ENCODE results near the gene TEK.
A peak's percentile ranks its signal among the peaks of the same experiment; 100 is the strongest.

The TEK gene

DNA sequence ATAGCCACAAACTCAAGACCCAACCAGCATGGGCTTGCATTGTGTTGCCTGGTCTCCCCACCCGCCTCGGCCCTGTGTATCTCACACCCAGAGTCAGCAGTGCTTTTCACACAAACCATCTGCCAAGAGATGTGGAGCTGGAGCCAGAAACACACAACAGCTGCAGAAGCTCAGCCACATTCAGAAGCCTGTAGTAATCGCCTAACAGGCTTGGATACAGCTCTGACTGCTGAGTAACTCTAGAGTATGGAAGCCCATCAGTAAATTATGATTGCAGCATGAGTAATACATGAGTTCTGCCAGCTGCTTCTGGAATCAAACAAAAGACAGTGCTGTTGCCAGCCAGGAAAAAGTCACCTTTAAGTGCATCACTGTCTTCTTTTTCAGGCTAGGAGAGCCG is 16.0 kb downstream of the TEK start:
- no peak for DNase-seq

DNA sequence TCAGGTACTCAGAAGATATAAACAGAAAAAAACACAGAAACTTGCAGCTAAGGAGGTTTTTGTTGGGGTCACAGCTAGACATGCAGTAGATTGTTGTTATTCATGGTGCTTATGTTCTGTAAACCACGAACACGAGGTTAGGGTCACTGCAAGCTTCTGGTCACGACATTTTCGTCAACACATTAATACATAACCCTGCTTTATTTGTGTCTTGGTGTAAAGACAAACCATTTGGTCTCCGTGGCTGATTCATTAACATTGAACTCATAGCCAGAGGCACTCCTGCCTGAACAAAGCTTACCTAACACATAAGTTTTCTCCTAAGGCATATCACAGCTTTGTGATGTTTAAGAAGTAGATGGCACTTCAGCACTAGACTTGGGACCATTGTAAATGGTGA is 16.9 kb downstream of the TEK start:
- no peak for DNase-seq

DNA sequence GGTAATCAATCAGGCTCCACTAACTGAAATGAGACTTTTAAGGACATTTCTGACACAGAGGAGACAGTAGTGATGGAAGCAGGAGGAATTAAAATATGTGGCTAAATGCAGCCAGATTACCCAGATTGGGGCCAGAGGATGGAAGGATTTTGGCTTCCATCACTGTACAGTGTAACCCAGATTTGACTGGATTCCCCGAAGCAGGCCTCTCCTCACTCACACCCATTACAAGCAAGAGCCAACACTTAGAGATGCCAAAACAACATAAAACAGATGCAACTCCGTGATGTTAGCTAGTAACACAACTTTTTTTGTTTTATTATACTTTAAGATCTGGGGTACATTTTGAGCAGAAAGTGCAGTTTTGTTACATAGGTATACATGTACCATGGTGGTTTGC is 17.6 kb downstream of the TEK start:
- no peak for DNase-seq

DNA sequence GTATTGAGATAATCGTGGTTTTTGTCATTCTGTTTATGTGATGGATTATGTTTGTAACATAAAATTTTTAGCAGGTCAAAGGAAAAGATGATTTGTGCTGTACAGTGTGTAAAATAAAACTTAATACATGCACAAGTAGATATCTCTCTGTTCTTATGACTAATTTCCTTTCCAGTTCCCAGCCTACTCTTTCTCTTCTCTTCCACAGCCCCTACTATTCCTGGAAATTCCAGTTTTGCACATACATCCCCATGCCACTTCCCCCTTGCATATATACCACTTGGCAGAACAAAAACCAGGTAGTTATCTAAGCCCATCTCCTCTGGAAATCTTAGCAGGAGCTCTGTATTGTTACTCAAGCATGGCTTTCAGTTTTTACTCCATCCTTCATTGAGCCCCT is 20.2 kb downstream of the TEK start:
- DNase-seq, result no peak

DNA sequence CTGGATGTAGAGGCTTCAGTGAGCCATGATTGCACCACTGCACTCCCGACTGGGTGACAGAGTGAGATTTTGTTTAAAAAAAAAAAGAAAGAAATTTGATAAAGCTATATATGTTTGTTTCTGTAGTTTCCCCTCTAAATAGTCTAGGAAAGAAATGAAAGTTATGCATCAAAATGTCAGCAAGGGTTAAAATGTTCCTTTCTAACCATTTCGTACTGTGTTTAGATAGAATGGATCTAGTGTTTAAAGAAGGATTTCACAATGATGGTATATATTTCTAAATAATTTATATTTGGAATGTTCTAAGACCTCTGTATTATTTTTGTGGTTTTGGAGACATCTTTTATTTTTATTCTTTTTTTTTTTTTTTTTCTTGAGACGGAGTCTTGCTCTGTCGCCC is 22.7 kb downstream of the TEK start:
- DNase-seq, result no peak

DNA sequence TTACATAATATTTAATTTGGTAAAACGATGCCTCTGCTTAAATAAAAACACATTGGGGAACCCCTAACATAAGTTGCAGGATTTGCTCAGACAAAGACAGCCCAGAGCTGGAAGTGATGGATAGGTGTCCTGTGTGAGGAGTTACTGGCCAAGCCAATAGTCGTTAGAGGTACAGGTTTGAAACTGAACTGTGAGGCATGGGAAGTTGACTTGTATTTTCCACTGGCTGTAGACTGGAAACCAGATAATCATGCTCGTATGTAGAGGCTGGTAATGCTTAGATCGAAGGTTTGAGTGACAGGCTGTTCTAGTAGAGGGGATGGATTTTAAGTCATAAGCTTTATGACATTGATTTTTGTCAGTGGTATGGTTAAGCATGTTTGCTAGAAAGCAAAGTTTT is 24.8 kb downstream of the TEK start:
- no peak for DNase-seq

DNA sequence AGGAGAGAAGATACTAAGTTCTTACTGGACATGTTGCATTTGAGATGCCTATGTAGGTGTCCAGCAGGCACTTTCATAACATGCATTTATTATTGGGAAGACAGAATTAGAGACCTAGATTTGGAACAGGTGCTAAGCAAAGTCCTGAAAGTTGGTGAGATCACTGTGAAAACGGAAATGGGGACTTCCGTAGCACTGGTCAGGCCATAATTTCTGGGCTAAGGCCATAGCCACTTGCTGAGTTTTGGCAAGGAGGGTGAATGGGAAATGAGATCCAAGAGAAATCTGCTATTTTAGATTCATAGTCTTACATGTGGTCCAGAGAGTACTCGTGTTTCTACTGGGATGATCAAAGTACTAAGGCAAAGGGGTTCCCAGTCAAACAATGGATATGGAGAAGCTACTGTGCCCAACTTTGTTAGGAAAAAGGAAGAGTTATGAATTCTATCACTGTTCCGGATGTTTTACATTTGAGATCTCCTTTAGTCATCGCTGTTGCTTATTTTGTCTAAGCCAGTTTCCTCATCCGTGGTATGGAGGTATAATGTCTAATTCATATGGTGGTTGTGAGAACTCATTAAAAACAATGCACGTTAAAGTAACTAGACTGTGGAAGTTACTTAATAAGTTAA is 33.4 kb downstream of the TEK start:
- no peak for DNase-seq

DNA sequence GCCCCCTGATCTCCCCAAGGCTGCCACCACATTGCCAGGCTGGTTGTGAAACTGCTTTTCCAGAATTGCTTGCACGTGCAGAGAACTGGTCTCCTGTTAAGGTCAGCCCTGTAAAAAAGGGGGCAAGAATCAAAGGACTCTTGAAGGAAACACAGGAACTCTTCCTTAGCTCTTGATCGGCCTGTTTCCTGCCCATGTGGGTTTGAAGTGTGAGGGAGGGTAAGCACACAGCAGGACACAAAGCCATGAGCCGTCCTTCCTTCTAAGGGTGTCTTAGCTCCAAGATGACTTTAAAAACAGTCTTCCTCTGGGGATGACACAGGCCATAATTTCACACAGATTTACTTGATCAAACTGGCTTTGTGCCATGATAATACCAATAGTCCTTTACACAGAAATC is 36.1 kb downstream of the TEK start:
- DNase-seq, result peak; percentile 4 to 23

DNA sequence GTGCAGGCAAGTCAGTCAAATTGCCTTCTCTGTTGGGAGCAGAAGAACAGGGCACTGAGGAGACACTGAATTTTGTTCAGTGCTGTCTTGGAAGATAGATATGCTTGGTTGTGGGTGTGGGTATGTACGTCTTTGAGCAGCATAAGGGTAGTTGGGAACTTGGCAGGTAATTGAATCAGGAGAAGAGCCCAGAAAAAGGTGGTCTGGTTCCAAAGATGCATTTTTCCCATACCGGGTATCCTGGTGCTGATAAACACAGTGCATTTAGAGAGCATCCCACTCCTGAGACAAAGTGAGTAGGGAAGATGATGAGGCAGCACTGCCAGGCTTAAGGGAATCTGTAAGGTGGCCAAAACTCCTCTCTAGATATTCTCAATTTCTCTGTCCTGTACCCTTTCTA is 40.6 kb downstream of the TEK start:
- DNase-seq, result no peak

DNA sequence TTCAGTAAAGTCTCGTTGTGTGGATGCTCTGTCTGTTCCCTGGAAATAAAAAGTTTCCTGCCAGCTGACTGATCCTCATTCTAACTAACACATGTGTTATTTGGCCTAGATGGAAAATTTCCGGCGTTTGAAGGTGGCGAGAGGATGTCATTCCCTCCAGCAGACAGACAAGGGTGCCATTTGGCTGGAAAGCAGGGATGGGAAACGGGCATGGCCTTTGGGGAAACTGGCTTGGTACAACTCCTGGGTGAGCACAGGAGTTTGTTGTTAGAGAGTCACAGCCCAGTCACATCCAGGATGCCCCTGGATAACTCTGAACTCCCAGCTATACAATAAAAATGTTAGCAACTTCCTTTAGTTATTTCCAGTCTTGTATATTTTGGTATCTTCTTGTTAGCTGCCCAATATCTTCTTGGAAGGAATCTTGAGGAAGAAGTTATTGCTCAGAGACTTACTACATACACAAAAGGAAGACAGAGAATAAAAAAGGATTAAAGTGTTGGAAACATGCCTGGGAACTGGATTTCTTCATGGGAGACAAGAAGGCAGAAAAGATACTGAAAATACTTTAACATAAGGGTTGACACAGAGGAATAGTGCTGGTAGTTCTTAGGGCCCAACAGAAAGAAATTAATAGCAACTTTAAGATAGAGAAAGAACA is 41.9 kb downstream of the TEK start:
- no peak for DNase-seq

DNA sequence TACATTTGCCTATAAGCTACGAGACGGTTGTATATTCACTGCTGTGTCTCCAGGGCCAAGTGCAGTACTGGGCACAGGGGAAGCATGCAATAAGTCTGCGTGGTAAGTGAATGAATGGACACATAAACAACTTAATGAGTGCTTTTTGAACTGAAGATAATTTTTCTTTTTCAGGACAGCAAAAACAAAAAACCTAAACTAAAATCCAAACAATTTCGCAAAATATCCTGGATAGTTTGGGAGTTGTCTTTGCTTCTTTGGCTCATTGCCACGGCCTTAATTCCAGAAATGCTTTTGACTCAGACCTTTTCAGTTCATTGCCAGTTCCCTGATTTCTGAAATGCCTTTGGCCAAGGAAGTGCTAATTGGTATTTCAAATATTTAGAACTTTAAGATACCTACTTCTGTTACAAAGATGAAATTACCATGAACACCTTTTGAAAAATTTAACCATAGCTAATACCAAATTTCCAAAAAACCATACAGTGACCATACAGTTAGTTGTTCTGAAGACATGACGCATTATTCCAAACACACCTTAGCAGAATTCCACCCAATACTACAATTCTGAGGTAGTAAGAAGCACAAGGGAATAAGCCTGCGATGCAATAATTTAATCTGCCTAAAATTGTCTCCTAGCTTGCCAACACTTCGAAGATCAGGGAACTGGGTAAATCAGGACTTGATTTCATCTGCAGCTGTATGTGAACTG is 42.8 kb downstream of the TEK start:
- DNase-seq, result no peak

DNA sequence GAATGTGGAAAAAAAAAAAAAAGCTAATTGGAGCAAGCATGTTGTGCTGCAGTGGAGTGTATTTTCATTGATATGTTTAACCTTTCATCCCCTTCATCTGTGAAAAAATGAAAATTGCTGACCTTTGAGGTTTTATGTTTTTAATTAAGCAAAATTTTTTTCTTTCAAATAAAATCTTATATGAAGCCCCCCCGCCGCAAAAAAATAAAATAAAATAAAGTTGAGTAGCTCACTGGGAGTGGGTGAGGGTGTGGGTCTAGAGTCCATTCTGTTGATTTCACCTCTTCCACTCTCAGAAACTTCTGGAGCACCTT is 43.3 kb downstream of the TEK start:
- no peak for DNase-seq

DNA sequence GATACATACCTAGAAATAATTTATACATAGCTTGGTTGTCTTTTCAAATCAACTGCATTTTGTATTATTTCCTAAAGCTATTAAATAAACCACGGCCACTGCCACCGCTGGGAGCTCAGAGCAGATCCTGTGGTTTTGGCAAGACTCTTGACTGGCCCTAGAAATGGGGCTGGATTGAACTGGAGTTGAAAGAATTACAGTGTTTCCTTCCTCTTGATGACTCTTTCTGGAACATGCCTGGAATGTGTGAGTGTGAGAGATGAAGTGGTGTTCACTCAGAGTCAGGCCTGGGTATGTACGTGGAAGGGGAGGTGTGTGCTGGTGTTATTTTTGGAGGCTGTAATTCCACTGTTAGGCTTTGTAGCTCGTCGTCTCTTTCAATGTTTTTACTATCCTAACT is 45.9 kb downstream of the TEK start:
- DNase-seq, result peak in 1 of 2 experiments; percentile 0

DNA sequence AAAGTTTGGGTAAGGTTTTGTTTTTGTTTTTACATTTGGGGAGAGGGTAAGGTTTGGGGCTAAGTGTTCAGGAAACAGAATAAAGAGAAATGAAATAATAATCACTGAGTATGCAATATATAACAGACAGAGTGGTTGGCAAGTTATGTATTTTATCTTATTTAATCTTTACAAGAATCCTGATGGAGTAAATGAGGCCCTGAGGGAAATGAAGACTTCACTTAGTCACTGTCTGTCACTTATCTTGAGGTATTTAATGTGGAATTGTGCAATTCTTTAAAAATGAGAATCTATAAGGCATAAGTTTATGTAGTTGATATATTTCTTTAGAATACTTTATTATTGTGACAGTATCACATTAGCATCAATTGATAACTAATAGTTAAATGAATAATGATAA is 48.1 kb downstream of the TEK start:
- DNase-seq, result no peak

DNA sequence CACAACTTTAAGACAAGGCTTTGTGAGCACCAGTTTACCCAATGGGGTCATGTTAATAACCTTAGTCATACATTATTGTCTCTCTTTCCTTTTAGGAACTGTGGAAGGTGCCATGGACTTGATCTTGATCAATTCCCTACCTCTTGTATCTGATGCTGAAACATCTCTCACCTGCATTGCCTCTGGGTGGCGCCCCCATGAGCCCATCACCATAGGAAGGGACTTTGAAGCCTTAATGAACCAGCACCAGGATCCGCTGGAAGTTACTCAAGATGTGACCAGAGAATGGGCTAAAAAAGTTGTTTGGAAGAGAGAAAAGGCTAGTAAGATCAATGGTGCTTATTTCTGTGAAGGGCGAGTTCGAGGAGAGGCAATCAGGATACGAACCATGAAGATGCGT is 48.7 kb downstream of the TEK start:
- no peak for DNase-seq

DNA sequence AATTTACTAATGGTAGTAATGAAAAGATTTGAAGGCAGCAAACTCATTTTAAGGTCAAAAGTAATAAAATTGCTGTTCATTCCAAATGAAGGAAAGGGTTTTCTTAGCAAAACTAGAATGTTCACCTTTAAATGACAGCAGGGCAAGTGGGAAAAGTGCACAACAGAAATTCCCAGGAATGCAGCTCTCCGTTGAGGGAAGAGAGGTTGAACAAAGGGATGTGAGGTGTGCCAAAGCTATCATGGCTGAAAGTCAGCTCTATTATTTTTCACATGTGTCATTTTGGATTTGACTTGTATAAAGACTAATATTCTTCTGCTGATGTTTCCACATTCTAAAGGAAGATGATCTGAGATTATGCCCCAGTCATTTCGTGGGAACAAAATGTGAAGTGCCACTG is 51.6 kb downstream of the TEK start:
- no peak for DNase-seq

DNA sequence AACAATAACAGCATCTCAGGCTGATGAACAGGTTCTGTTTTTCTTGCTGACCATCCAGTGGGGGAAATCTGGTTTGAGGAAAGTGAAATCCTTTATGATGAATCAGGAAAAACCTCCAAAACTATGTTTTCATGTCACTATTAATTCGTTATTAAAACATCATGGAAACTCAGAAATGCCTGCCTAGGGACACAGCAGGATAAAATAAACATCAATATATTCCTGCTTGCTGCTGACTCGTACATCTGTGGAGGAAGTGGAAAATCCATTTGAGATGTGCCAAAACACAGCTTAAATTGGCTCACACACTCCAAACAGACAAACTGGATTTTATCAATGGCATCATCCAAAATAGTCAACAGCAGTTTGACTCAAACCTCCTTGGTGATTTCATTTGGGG is 53.0 kb downstream of the TEK start:
- DNase-seq, result no peak

DNA sequence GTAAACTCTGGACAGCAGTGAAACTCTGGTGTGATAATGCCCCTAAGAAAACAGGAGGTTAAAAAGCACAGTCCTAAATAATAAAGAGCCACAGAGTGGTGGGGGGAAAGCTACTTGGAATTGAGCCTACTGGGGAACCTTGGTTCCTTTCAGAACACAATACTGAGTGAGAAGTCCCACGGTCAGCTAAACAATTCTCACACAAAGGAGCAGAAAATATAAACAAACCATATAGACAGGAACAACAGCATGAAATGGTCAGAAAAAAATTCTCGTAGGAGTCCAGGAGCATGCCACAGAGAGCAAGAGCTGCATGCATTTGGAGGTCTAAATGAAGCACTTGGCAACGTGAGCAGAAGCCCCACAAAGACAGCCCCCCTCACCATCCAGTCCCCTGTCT is 56.0 kb downstream of the TEK start:
- no peak for DNase-seq

DNA sequence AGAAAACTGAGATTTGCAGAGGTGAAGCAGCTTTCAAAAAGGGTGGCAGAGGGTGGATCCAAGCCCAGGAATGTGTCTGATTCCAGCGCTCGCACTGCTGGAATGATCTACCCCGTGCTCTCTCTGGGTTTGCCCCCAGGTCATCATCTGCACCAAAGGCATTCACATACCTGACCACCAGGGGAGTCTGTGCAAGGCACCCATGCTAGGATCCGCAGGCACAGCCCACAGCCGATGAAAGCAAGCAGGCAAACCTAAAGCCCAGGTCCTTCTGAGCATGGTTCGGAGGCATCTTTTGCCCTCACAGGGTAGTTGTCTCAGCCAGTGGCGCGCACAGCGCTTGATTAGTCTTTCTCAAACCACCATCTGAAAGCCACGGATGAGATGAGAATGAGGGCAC is 56.6 kb downstream of the TEK start:
- DNase-seq, result no peak

DNA sequence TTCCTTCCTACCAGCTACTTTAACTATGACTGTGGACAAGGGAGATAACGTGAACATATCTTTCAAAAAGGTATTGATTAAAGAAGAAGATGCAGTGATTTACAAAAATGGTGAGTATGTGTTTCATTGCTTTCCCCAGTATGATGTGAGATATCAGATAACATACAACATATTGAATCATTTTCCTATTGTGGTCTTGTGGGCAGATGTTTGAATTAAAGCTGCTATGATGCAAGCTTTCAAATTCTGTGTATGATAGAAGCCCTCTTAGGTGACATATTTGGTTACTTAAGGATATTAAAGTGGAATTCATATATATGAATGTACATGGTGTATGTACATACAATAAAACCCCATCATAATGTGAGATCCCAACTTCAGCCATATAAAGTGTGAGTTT is 59.5 kb downstream of the TEK start:
- no peak for DNase-seq

DNA sequence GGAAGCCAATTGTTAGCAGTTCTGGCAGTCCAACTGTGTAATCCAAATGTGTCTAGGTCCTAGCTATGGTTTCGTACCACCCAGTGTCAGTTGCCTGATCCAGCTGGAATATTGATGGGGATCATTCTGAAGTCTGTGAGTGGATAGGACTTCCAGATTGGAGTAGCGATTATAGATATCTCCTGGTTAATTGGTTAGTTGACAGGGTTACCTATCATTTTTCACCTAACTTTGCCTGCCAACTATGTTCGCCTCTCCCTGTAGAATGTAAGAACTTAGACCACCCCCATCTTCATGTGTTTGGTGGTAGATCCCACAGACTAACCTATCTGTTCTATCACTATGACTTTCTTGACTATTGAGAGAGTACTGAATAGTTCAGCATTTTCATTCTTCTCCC is 59.9 kb downstream of the TEK start:
- DNase-seq, result no peak

DNA sequence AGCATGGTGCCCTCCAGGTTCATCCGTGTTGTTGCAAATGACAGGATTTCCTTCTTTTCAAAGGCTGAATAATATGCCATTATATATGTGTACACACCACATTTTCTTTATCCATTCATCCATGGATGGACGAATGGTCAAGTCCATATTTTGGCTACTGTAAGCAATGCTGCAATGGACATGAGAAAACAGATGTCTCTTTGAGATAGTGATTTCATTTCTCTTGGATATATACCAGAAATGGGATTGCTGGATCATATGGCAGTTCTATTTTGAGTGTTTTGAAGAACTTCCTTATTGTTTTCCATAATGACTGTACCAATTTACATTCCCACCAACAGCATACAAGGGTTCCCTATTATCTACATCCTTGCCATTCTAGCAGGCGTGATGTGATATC is 67.9 kb downstream of the TEK start:
- DNase-seq, result no peak

DNA sequence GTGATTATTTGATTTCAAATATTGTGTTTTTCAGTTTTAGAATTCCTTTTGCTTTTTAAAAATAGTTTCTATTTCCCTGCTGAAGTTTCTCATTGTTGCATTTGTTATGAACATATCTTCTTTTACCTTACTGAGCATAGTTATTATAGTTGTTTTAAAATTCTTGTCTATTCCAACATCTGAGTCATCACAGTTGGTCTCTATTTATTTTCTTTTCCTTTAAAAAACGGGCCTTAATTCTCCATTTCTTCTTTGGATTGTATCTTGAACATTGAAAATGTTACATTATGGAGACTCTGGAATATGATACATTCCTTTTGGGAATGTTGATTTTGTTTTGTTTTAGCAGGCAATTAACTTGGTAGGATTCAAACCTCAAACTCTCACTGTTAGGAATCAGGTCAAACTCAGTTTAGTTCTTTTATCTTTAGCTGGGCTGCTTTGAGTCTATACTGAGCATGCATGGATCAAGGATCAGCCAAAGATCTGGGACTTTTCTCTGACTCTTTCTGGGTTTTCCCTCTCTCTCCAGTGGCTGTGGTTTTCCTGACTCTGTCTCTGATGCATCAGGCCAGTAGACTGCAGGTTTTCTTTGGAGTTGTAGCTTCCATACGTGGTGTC is 70.3 kb downstream of the TEK start:
- no peak for DNase-seq

DNA sequence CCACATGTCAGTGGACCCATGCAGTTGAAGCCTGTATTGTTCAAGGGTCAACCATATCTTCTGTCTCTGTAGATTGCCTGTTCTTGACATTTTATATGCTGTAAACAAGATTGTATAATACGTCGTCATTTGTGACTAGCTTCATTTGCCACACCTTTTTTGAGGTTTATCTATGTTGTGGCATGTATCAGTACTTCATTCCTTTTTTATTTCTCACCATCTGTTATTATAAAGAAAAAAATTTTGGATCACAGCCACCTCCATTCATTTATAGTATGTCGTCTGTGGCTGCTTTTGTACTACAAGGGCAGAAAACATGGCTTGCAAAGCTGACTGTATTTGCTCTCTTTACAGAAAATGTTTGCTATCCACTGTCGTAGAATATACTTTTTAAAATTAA is 72.4 kb downstream of the TEK start:
- no peak for DNase-seq
